H54 (cell line): ENCODE results near the gene ABI3BP.

Experiments
- DNase-seq: peaks from one replicate; pipeline ENCODE4 v3.0.0; 2011; ENCODE audit warnings: low spot score, mixed read lengths; ENCODE audit not compliant: insufficient read length
- FAIRE-seq: peaks from 3 replicates; lab custom pipeline; 2011; peaks lifted over from hg19 to GRCh38; lab: Jason Lieb, UNC
- POLR2A ChIP-seq: IDR thresholded peaks from 2 replicates; pipeline ENCODE4 v1.6.1; 2011; ENCODE audit warnings: low read depth, mild to moderate bottlenecking, low read length

ABI3BP gene

GRCh38 chr3:100740207-100740606 lies 253.0 kb downstream of the ABI3BP start:
- FAIRE-seq, result peak; percentile 52
- DNase-seq, result no peak
- TF ChIP-seq POLR2A, result no peak

GRCh38 chr3:100737334-100737733 lies 255.9 kb downstream of the ABI3BP start:
- peak; percentile 69 for FAIRE-seq
- no peak for TF ChIP-seq POLR2A
- no peak for DNase-seq

GRCh38 chr3:100732435-100732834 lies 260.8 kb downstream of the ABI3BP start:
- TF ChIP-seq POLR2A, result no peak
- FAIRE-seq, result peak; percentile 64
- no peak for DNase-seq

GRCh38 chr3:100730524-100730923 lies 262.7 kb downstream of the ABI3BP start:
- no peak for TF ChIP-seq POLR2A
- FAIRE-seq (no peak), DNase-seq (no peak)

- DNase-seq, result no peak
- FAIRE-seq, result peak; percentile 41
- TF ChIP-seq POLR2A, result no peak
Measured at GRCh38 chr3:100726706-100727105, 266.5 kb downstream of the ABI3BP start.

GRCh38 chr3:100725935-100726513 lies 267.2 kb downstream of the ABI3BP start:
- no peak for TF ChIP-seq POLR2A
- DNase-seq, result no peak
- FAIRE-seq, result no peak

GRCh38 chr3:100720426-100720825 lies 272.8 kb downstream of the ABI3BP start:
- no peak for DNase-seq
- FAIRE-seq, result no peak
- TF ChIP-seq POLR2A, result no peak

- TF ChIP-seq POLR2A, result no peak
- FAIRE-seq (no peak), DNase-seq (no peak)
Measured at GRCh38 chr3:100719136-100719535, 274.1 kb downstream of the ABI3BP start.

- DNase-seq, result no peak
- FAIRE-seq, result peak; percentile 55
- TF ChIP-seq POLR2A, result no peak
Measured at GRCh38 chr3:100717637-100718487, 275.4 kb downstream of the ABI3BP start.

- DNase-seq, result no peak
- peak; percentile 69 for FAIRE-seq
- TF ChIP-seq POLR2A, result no peak
Measured at GRCh38 chr3:100717063-100717462, 276.2 kb downstream of the ABI3BP start.

GRCh38 chr3:100715176-100715575 lies 278.0 kb downstream of the ABI3BP start:
- DNase-seq (no peak), FAIRE-seq (no peak)
- TF ChIP-seq POLR2A, result no peak

GRCh38 chr3:100710261-100710968 lies 282.8 kb downstream of the ABI3BP start:
- DNase-seq, result peak; percentile 9
- TF ChIP-seq POLR2A, result no peak
- no peak for FAIRE-seq

- TF ChIP-seq POLR2A, result no peak
- DNase-seq (peak; percentile 10), FAIRE-seq (no peak)
Measured at GRCh38 chr3:100709842-100710260, 283.4 kb downstream of the ABI3BP start.

- FAIRE-seq, result peak; percentile 98
- peak; percentile 76 for TF ChIP-seq POLR2A
- peak; percentile 92 for DNase-seq
Measured at GRCh38 chr3:100708989-100709841, 284.0 kb downstream of the ABI3BP start, which contains the start of gene TFG. TSS of gene TFG (plus strand) at chr3:100709494. CDS start at chr3:100713686, 4,192 bp downstream.
